Activated CD4-positive, alpha-beta T cell treated with anti-CD3 and anti-CD28 coated beads, Interleukin-2, amount 10 ng/mL, durations not matched to agents 7 days and 5 days (primary cell): ENCODE data around the gene CCT3. TPM values are rescaled to one million over a fixed set of nuclear protein-coding genes. Genes with fewer than 3 reads are reported as not detected.
A peak's percentile ranks its signal among the peaks of the same experiment; 100 is the strongest.
"Not testable (repeated sequence)": the region's sequence is repeated elsewhere in the genome, so short reads cannot be mapped to it uniquely, and the experiment has no call there.

ENCODE experiments used
- CTCF ChIA-PET: fragments of 350-600 bp; sonication (Branson Sonifier 250); formaldehyde crosslinking; loops from one replicate; lab custom pipeline; 2021; ENCODE audit warnings: antibody characterized with exemption; lab: Charles Lee
- POLR2A ChIA-PET: fragments of 350-600 bp; sonication (Branson Sonifier 250); formaldehyde crosslinking; loops from one replicate; lab custom pipeline; 2021; ENCODE audit warnings: antibody characterized with exemption; lab: Charles Lee
- DNase-seq: peaks from one replicate; pipeline ENCODE4 v3.0.0-alpha.2; 2020
- H3K27ac Mint-ChIP-seq: one replicate; pipeline ENCODE4 v1.8.0; 2021; ENCODE audit warnings: mild to moderate bottlenecking, moderate library complexity, mixed read lengths
- H3K27me3 Mint-ChIP-seq: one replicate; pipeline ENCODE4 v1.8.0; 2021; ENCODE audit warnings: mixed read lengths
- H3K36me3 Mint-ChIP-seq: one replicate; pipeline ENCODE4 v1.8.0; 2021; ENCODE audit warnings: low read depth, mixed read lengths
- H3K4me1 Mint-ChIP-seq: one replicate; pipeline ENCODE4 v1.8.0; 2021; ENCODE audit warnings: mixed read lengths
- H3K4me3 Mint-ChIP-seq: one replicate; pipeline ENCODE4 v1.8.0; 2021; ENCODE audit warnings: mild to moderate bottlenecking, moderate library complexity, mixed read lengths
- H3K9me3 Mint-ChIP-seq: one replicate; pipeline ENCODE4 v1.8.0; 2021; ENCODE audit warnings: mixed read lengths
- total RNA-seq, 2 experiments: library from RNA; stranded (reverse); gene quantifications; one replicate each; pipeline ENCODE4 v1.2.3, GENCODE V29; 2021

CCT3 gene
- total RNA-seq, 2 experiments from 2014 or later, result 186 to 228 TPM

DNA sequence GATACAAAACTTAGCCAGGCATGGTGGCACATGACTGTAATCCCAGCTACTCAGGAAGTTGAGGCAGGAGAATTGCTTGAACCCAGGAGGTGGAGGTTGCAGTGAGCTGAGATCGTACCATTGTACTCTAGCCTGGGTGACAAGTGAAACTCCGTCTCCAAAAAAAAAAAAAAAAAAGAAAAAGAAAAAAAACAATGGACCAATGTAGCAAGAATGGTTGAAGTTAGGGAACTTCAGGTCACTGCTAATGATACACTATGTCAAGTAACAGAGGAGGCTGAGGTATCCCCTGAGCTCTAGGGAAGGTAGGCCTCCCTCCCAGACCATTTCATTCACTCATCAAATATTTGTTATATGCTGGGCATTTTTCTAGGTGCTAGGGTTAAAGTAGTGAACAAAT, 7.9 kb upstream of the CCT3 start:
- not testable (repeated sequence) for H3K27ac Mint-ChIP-seq, H3K4me3 Mint-ChIP-seq, H3K9me3 Mint-ChIP-seq, DNase-seq, H3K4me1 Mint-ChIP-seq, H3K36me3 Mint-ChIP-seq
- POLR2A ChIA-PET, result interaction anchor here (0.6 kb wide), 1 partner anchor 1813 kb away, joined by 3 read pairs; no protein-coding TSS in a partner anchor
- CTCF ChIA-PET, result interaction anchor here (0.6 to 1.1 kb wide), 2 partner anchors 39 to 318 kb away, joined by 3 to 4 read pairs; no protein-coding TSS in a partner anchor
- peaks cover 22% of the 10 kb centered on the region for H3K27me3 Mint-ChIP-seq

DNA sequence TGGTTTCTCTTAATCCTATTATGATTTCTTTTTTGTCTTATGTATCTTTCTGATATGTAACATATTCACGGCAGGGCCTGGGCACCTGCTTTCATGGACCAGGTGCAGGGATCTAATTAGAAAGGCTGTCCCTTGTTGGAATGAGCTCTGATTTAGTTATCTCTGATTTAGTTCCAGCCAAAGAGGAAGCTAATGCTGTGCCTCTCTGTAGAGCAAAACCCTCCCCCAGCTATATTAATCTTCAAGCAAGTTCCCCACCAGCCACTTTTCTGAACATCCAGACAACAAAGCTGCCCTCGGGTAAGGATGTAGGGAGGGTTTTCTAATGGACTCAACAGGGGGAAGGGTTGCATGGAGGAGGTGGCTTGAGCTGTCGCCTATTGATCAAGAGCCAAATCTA, 6.3 kb upstream of the CCT3 start:
- ChIA-PET CTCF (interaction anchor here (0.7 to 1.3 kb wide), 4 partner anchors 12 to 102 kb away, joined by 3 to 5 read pairs (median 4); no protein-coding TSS in a partner anchor), POLR2A (no interaction called here)
- Mint-ChIP-seq H3K36me3 (no peaks in the 10 kb centered on the region), H3K9me3 (no peaks in the 10 kb centered on the region), H3K27ac (no peak overlapping the region), H3K4me3 (no peak overlapping the region), H3K4me1 (peaks cover under 1% of the 10 kb centered on the region), H3K27me3 (peaks cover 20% of the 10 kb centered on the region)
- DNase-seq, result no peak

DNA sequence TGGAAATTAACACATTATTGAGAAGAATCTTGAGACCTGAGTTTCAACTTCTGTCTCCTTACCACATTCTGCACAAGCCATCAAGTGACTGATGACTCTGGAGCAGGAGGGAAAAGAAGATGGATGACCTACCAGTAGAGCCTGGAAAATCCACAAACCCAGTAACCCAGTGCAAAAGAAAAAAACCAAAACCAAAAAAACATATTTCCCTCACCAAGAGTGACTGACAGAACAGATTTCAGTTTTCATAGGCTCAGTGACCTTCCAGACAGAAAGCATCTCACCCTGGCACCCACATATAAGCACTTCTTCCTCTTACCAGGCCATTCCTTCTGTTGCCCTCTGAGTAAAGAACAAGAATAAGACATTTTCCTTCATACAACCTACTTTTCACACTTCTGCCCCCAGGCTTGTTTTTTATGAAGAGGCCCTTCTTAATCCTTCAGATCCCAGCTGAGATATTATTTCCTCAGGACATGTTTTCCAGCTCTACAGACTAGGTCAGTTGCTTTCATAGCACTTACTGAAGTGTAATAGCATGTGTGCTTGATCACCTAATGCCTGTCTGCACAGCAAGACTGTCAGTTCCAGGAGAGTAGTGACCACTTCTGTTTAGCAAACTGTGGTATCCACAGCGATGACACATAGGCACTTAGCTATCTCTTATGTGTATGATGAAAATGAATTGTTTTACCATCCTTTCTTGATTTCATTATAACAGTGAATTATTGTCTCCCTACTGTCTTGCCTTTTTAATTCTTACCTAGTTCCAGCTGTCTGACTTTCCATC, 4.3 kb upstream of the CCT3 start:
- ChIA-PET POLR2A (no interaction called here), CTCF (interaction anchor here (0.8 to 0.9 kb wide), 2 partner anchors 43 to 276 kb away, joined by 3 read pairs; no protein-coding TSS in a partner anchor)
- H3K27ac Mint-ChIP-seq, result no peak overlapping the region
- H3K27me3 Mint-ChIP-seq, result peaks cover 13% of the 10 kb centered on the region
- no peak for DNase-seq
- peaks cover 3% of the 10 kb centered on the region for H3K36me3 Mint-ChIP-seq
- no peaks in the 10 kb centered on the region for H3K9me3 Mint-ChIP-seq
- no peak overlapping the region for H3K4me3 Mint-ChIP-seq
- H3K4me1 Mint-ChIP-seq, result peaks cover 7% of the 10 kb centered on the region

DNA sequence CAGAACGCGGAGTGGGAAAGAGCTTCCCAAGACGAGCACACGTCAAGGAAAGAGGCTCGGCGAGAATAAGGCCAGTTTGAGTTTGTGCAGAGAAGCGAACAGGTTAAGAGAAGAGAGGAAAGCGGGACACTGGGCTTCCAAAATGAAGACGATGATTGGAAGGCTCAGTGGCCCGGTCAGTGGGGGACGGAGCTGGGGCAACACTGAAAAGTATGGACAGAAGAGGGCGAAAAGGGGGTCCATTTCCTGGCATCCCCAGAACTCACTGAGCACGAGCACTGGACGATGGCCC, 258 bp downstream of the CCT3 start:
- Mint-ChIP-seq H3K4me3 (peak overlapping the region; percentile 96), H3K27ac (peak overlapping the region; percentile 92), H3K36me3 (peaks cover 40% of the 10 kb centered on the region), H3K9me3 (no peaks in the 10 kb centered on the region), H3K4me1 (peaks cover 30% of the 10 kb centered on the region), H3K27me3 (no peaks in the 10 kb centered on the region)
- CTCF ChIA-PET, result interaction anchor here (0.6 to 1.1 kb wide), 5 partner anchors 18 to 110 kb away, joined by 3 to 5 read pairs (median 3); partner anchors contain the start of gene SMG5
- DNase-seq, result no peak
- POLR2A ChIA-PET, result no interaction called here

DNA sequence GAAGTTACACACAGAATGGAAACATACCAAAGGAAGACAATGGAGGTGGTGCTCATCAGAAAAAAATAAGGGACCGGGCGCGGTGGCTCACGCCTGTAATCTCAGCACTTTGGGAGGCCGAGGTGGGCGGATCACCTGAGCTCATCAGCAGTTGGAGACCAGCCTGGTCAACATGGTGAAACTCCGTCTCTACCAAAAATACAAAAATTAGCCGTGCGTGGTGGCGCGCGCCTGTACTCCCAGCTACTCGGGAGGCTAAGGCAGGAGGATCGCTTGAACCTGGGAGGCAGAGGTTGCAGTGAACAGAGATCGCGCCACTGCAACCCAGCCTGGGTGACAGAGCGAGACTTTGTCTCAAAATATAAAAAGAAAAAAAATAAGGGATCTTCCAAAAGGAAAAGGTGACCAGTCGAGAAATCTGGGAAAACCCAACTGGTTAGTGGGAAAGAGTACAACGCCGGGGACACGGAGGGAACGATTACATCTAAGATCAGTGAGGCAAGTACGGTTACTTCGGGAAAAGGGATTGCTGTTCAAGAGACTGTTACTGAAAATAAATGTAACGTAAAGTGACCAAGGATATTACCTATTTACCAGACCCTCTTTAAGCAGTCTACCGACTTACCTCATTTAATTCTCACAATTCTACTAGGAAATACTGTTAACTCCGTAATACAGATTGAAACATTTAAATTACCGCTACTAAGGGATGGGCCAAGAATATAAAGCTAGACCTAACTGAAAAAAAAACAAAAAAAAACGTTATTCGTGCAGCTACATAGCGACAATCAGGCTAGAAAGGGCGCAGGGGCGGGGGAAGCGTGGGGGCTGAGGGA, 822 bp downstream of the CCT3 start:
- ChIA-PET POLR2A (no interaction called here), CTCF (interaction anchor here (0.6 to 1.1 kb wide), 5 partner anchors 17 to 1308 kb away, joined by 3 to 5 read pairs (median 3); partner anchors contain the start of gene SMG5)
- H3K27ac Mint-ChIP-seq, result peak overlapping the region; percentile 92
- DNase-seq, result no peak
- H3K36me3 Mint-ChIP-seq, result peaks cover 43% of the 10 kb centered on the region
- peaks cover 30% of the 10 kb centered on the region for H3K4me1 Mint-ChIP-seq
- H3K4me3 Mint-ChIP-seq, result peak overlapping the region; percentile 96
- H3K27me3 Mint-ChIP-seq, result no peaks in the 10 kb centered on the region
- H3K9me3 Mint-ChIP-seq, result no peaks in the 10 kb centered on the region

DNA sequence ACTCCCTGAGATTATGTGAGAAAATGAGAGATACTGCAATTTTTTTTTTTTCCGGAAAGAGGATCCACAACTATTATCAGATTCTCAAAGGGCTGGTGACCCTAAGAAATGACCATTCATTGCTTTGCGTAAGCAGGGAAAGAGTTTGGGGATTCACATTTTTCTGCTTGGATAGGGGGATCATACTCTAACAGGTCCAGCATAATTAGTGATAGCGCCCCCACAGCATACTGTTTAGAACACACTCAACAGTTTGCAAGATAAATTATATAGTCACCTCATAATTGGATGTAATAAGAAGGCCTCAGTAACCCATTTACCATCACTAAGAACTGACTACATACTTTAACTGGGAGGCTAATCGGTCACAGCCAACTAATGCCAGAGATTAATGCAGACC, 1.9 kb downstream of the CCT3 start:
- Mint-ChIP-seq H3K36me3 (peaks cover 47% of the 10 kb centered on the region), H3K27me3 (no peaks in the 10 kb centered on the region), H3K4me3 (peak overlapping the region; percentile 96), H3K9me3 (no peaks in the 10 kb centered on the region), H3K4me1 (peaks cover 30% of the 10 kb centered on the region), H3K27ac (peak overlapping the region; percentile 92)
- DNase-seq, result no peak
- ChIA-PET CTCF (interaction anchor here (0.6 to 0.8 kb wide), 5 partner anchors 94 to 747 kb away, joined by 3 to 4 read pairs (median 4); partner anchors contain the start of gene BGLAP), POLR2A (no interaction called here)

DNA sequence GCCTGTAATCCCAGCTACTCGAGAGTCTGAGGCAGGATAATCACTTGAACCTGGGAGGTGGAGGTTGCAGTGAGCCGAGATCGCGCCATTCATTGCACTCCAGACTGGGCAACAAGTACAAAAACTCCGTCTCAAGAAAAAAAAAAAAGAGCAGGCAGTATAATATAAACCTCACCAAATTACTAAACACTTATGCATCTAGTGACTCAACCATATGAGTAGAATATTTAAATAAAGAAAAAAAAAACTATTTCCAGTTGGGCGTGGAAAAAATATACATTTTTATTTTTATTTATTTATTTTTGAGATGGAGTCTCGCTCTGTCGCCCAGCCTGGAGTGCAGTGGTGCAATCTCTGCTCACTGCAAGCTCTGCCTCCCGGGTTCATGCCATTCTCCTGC, 14.9 kb downstream of the CCT3 start:
- H3K27ac Mint-ChIP-seq, POLR2A ChIA-PET, H3K27me3 Mint-ChIP-seq, DNase-seq, H3K9me3 Mint-ChIP-seq, H3K4me1 Mint-ChIP-seq, H3K4me3 Mint-ChIP-seq: not testable (repeated sequence)
- CTCF ChIA-PET, result interaction anchor here (0.6 to 1.2 kb wide), 3 partner anchors 10 to 98 kb away, joined by 3 to 6 read pairs (median 3); no protein-coding TSS in a partner anchor
- H3K36me3 Mint-ChIP-seq, result peaks cover 36% of the 10 kb centered on the region

DNA sequence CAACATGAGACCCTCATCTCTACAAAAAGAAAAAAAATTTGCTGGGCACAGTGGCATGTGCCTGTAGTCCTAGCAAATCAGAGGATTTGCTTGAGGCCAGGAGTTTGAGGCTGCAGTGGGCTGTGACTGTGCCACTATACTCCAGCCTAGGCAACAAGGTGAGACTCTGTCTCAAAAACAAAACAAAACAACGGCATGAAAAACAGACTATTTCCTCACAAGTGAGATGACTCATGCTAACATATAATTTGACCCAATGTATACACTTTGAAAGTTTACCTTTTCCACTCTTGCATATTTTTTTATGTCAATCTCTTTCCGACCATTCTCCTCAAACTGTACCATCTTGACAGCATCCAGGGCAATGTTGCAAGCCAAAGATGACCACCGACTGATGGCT, 17.5 kb downstream of the CCT3 start:
- Mint-ChIP-seq H3K4me1 (no peaks in the 10 kb centered on the region), H3K9me3 (no peaks in the 10 kb centered on the region), H3K27ac (no peak overlapping the region), H3K4me3 (no peak overlapping the region), H3K27me3 (no peaks in the 10 kb centered on the region), H3K36me3 (peaks cover 49% of the 10 kb centered on the region)
- ChIA-PET CTCF (no interaction called here), POLR2A (no interaction called here)
- no peak for DNase-seq

DNA sequence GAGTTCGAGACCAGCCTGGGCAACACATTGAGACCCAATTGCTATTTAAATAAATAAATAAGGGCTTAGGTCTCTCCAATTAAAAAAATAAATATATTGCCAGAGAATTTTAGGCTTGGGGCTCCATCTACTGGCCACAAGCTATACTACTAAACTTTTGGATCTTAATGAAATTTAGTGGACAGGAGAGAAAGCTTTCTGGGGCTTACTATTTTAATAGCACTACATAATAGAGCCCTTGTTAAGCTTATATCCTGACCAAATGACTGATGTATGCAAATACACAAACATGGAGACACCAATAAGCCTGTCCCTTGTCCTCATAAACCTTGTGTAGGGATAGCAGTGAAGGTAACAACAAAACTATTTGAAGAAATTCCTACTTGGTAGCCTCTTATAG, 18.4 kb downstream of the CCT3 start:
- H3K27ac Mint-ChIP-seq, result no peak overlapping the region
- peak; percentile 43 for DNase-seq
- no peak overlapping the region for H3K4me3 Mint-ChIP-seq
- peaks cover 43% of the 10 kb centered on the region for H3K36me3 Mint-ChIP-seq
- no peaks in the 10 kb centered on the region for H3K4me1 Mint-ChIP-seq
- ChIA-PET CTCF (interaction anchor here (0.6 to 1.9 kb wide), 16 partner anchors 9 to 190 kb away, joined by 3 to 8 read pairs (median 4); partner anchors contain the start of gene CCT3), POLR2A (no interaction called here)
- no peaks in the 10 kb centered on the region for H3K9me3 Mint-ChIP-seq
- H3K27me3 Mint-ChIP-seq, result no peaks in the 10 kb centered on the region

DNA sequence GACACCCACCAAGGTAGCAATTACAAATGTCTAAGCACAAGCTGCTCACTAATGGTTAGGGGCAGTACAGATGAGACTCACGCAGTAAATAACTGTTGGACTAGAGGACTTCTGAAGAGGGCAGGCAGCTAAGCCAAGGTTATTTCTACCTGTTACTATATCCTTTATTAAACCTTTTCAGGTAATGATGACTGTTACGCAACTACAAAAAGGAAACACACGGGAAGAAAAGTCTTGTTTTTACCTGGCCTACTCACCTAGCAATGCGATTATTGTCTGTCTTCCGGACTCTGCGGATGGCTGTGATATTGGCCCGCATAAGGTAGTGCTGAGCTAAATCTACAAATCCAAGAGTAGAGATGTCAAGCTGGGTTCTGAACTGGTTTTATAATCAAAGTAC, 21.2 kb downstream of the CCT3 start:
- no peaks in the 10 kb centered on the region for H3K27me3 Mint-ChIP-seq
- H3K27ac Mint-ChIP-seq, result no peak overlapping the region
- CTCF ChIA-PET, result interaction anchor here (0.5 to 1.0 kb wide), 4 partner anchors 10 to 33 kb away, joined by 3 to 4 read pairs (median 3); no protein-coding TSS in a partner anchor
- POLR2A ChIA-PET, result no interaction called here
- no peak overlapping the region for H3K4me3 Mint-ChIP-seq
- no peaks in the 10 kb centered on the region for H3K9me3 Mint-ChIP-seq
- H3K4me1 Mint-ChIP-seq, result no peaks in the 10 kb centered on the region
- peaks cover 48% of the 10 kb centered on the region for H3K36me3 Mint-ChIP-seq
- no peak for DNase-seq

DNA sequence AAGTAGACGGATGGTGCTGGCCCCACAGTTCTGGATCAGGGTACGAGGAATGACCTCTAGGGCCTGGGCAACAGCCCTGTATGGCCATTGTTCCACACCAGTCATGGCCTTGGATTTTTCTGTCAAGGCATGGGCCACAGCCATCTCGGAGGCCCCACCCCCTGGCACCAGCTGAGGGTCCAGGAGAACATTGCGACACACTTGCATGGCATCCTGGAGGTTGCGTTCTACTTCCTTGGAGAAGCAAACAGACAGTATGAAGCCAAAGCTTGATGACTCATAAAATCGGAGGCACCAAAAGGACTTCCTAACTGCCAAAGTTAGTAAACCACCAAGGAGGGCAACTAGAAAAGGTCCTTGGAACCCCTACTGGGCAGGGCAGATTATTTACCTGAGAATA, 27.1 kb downstream of the CCT3 start:
- Mint-ChIP-seq H3K4me1 (no peaks in the 10 kb centered on the region), H3K27ac (no peak overlapping the region), H3K4me3 (no peak overlapping the region), H3K9me3 (no peaks in the 10 kb centered on the region), H3K36me3 (peaks cover 50% of the 10 kb centered on the region), H3K27me3 (no peaks in the 10 kb centered on the region)
- no peak for DNase-seq
- ChIA-PET CTCF (interaction anchor here (0.8 kb wide), 1 partner anchor 8 kb away, joined by 3 read pairs; no protein-coding TSS in a partner anchor), POLR2A (no interaction called here)

DNA sequence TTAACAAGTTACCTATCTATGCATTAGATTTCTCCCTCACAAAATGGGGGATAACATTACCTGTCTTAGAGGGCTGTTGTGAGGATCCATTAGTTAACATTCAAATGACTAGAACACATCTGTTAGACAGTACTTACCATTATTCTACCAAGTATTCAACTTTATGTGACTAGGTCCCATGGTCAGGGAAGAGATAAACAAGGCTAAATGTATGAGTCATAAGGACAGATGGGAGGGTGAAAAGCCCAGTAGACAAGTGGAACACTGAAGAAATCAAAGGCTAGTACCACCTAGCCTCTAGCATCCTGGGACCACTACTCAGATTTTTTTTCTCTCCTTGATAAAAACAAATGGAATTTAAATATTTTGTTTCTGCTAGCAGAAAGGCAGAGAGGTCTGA, 30.0 kb downstream of the CCT3 start:
- Mint-ChIP-seq H3K4me3 (no peak overlapping the region), H3K9me3 (no peaks in the 10 kb centered on the region), H3K27me3 (no peaks in the 10 kb centered on the region), H3K36me3 (peaks cover 37% of the 10 kb centered on the region), H3K27ac (no peak overlapping the region), H3K4me1 (peaks cover 1% of the 10 kb centered on the region)
- CTCF ChIA-PET, result interaction anchor here (1.2 to 1.3 kb wide), 2 partner anchors 25 to 211 kb away, joined by 3 to 4 read pairs; partner anchors contain the start of gene SMG5
- no peak for DNase-seq
- POLR2A ChIA-PET, result no interaction called here
